ENCODE results near the gene USP6NL. TPM values are rescaled to one million over a fixed set of nuclear protein-coding genes. Genes with fewer than 3 reads are reported as not detected.

USP6NL gene
- total and polyA plus RNA-seq, 2 donors, result 8.1 to 12.3 TPM

DNA sequence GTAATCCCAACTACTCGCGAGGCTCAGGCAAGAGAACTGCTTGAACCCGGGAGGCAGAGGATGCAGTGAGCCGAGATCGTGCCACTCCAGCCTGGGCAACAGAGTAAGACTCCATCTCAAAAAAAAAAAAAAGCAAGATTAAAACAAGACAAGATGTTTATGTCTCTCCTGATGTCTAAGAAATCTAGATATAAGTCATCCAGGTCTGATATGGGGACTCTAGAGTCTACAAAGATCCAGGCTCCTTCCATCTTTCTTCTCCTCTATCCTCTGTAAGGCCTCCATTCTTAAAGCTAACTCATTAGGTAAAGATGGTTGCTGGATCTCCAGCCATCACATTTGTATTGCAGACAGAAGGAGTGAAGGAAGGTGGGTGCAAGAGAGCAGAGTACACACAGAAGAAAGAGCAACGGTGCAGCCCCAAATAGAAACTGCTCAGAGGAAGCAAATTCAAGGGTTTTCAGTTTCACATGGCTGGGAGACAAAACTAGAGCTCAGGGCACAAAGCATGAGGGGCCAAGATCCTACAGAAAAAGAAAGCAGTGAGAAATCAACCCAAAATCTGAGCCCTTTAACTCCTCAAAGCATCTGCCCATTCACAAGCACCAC is 57.6 kb downstream of the USP6NL start:
- H3K4me3 ChIP-seq (ENCODE audit: low read length in 2 of 2), result no peak overlapping the region
- peak in 1 of 9 donors; percentile 35 for DNase-seq (ENCODE audit: low read depth in 6 of 9, low spot score in 9 of 9)
- H3K27ac ChIP-seq (ENCODE audit: low read depth in 1 of 2, low read length in 1 of 2), result no peak overlapping the region

DNA sequence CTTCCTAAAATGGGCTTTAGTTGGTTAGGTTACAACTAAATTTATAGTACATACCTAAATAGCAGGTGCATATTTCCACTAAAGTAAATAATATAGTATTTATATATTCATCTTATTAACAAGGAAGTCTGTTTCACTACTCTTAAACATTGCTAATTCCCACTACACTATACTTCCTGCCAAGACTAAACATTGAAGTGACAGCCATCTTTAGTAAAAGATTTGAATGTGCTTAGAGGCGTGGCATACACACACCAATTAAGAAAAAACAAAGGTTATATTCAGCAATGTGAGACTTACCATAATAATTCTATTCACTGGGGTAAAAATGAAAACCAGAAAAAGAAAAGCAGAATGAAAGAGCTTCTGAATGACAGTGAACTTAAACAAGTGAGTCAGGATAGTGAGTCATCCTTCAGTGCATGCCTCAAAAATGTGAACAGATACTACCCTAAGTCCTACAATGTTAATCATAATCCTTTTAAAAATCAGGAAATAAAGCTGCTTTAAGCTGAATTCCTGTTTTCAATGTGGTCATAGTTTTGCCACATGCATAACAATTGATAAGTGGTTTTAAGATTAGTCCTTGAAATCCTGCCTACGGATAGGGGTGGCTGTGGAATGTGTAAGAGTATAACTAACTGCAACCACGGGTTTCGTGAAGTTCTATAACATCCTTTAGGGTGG is 59.4 kb downstream of the USP6NL start:
- no peak overlapping the region for H3K4me3 ChIP-seq (ENCODE audit: low read length in 2 of 2)
- no peaks in the 10 kb centered on the region for H3K27me3 ChIP-seq (ENCODE audit: control insufficient read depth in 2 of 2, insufficient read depth in 1 of 2, low read length in 1 of 2)
- WGBS, result 91% methylated on average over 4 of the region's 4 CpGs
- H3K4me1 ChIP-seq (ENCODE audit: control insufficient read depth in 2 of 2, insufficient read depth in 2 of 2, low read length in 2 of 2), result no peaks in the 10 kb centered on the region
- DNase-seq (ENCODE audit: low read depth in 6 of 9, low spot score in 9 of 9), result no peak
- H3K27ac ChIP-seq (ENCODE audit: low read depth in 1 of 2, low read length in 1 of 2), result peak overlapping the region in 1 of 2 donors; percentile 7
- H3K9me3 ChIP-seq (ENCODE audit: control insufficient read depth in 2 of 2, insufficient read depth in 1 of 2, low read length in 1 of 2), result no peaks in the 10 kb centered on the region
- H3K36me3 ChIP-seq (ENCODE audit: control insufficient read depth in 2 of 2, insufficient read depth in 2 of 2, low read length in 1 of 2), result no peaks in the 10 kb centered on the region

More for the DNA sequence above, 57.6 kb downstream of the USP6NL start:
- no peaks in the 10 kb centered on the region for H3K36me3 ChIP-seq (ENCODE audit: control insufficient read depth in 2 of 2, insufficient read depth in 2 of 2, low read length in 1 of 2)
- no peaks in the 10 kb centered on the region for H3K9me3 ChIP-seq (ENCODE audit: control insufficient read depth in 2 of 2, insufficient read depth in 1 of 2, low read length in 1 of 2)
- WGBS, result 85% methylated on average over 6 of the region's 6 CpGs
- H3K27me3 ChIP-seq (ENCODE audit: control insufficient read depth in 2 of 2, insufficient read depth in 1 of 2, low read length in 1 of 2), result no peaks in the 10 kb centered on the region
- no peaks in the 10 kb centered on the region for H3K4me1 ChIP-seq (ENCODE audit: control insufficient read depth in 2 of 2, insufficient read depth in 2 of 2, low read length in 2 of 2)

GRCh38 chr10:11551104-11551503 is 60.3 kb downstream of the USP6NL start:
- Histone ChIP-seq H3K36me3 (ENCODE audit: control insufficient read depth in 2 of 2, insufficient read depth in 2 of 2, low read length in 1 of 2) (no peaks in the 10 kb centered on the region), H3K4me1 (ENCODE audit: control insufficient read depth in 2 of 2, insufficient read depth in 2 of 2, low read length in 2 of 2) (no peaks in the 10 kb centered on the region), H3K4me3 (ENCODE audit: low read length in 2 of 2) (no peak overlapping the region), H3K27me3 (ENCODE audit: control insufficient read depth in 2 of 2, insufficient read depth in 1 of 2, low read length in 1 of 2) (no peaks in the 10 kb centered on the region), H3K9me3 (ENCODE audit: control insufficient read depth in 2 of 2, insufficient read depth in 1 of 2, low read length in 1 of 2) (no peaks in the 10 kb centered on the region), H3K27ac (ENCODE audit: low read depth in 1 of 2, low read length in 1 of 2) (no peak overlapping the region)
- DNase-seq (ENCODE audit: low read depth in 6 of 9, low spot score in 9 of 9), result no peak
- WGBS, result 98% methylated on average over 4 of the region's 4 CpGs

- Histone ChIP-seq H3K9me3 (ENCODE audit: control insufficient read depth in 2 of 2, insufficient read depth in 1 of 2, low read length in 1 of 2) (no peaks in the 10 kb centered on the region), H3K27ac (ENCODE audit: low read depth in 1 of 2, low read length in 1 of 2) (no peak overlapping the region), H3K4me1 (ENCODE audit: control insufficient read depth in 2 of 2, insufficient read depth in 2 of 2, low read length in 2 of 2) (no peaks in the 10 kb centered on the region), H3K27me3 (ENCODE audit: control insufficient read depth in 2 of 2, insufficient read depth in 1 of 2, low read length in 1 of 2) (no peaks in the 10 kb centered on the region), H3K36me3 (ENCODE audit: control insufficient read depth in 2 of 2, insufficient read depth in 2 of 2, low read length in 1 of 2) (no peaks in the 10 kb centered on the region), H3K4me3 (ENCODE audit: low read length in 2 of 2) (no peak overlapping the region)
- WGBS, result 60% methylated on average over 2 of the region's 2 CpGs
- DNase-seq (ENCODE audit: low read depth in 6 of 9, low spot score in 9 of 9), result no peak
Observed at GRCh38 chr10:11548768-11549099, 62.7 kb downstream of the USP6NL start.

- H3K36me3 ChIP-seq (ENCODE audit: control insufficient read depth in 2 of 2, insufficient read depth in 2 of 2, low read length in 1 of 2), result no peaks in the 10 kb centered on the region
- DNase-seq (ENCODE audit: low read depth in 6 of 9, low spot score in 9 of 9), result no peak
- H3K4me1 ChIP-seq (ENCODE audit: control insufficient read depth in 2 of 2, insufficient read depth in 2 of 2, low read length in 2 of 2), result no peaks in the 10 kb centered on the region
- H3K4me3 ChIP-seq (ENCODE audit: low read length in 2 of 2), result no peak overlapping the region
- no peak overlapping the region for H3K27ac ChIP-seq (ENCODE audit: low read depth in 1 of 2, low read length in 1 of 2)
- no peaks in the 10 kb centered on the region for H3K9me3 ChIP-seq (ENCODE audit: control insufficient read depth in 2 of 2, insufficient read depth in 1 of 2, low read length in 1 of 2)
- no peaks in the 10 kb centered on the region for H3K27me3 ChIP-seq (ENCODE audit: control insufficient read depth in 2 of 2, insufficient read depth in 1 of 2, low read length in 1 of 2)
- WGBS, result 97% methylated on average over 1 of the region's 1 CpG
Observed at GRCh38 chr10:11548065-11548767, 63.2 kb downstream of the USP6NL start.

DNA sequence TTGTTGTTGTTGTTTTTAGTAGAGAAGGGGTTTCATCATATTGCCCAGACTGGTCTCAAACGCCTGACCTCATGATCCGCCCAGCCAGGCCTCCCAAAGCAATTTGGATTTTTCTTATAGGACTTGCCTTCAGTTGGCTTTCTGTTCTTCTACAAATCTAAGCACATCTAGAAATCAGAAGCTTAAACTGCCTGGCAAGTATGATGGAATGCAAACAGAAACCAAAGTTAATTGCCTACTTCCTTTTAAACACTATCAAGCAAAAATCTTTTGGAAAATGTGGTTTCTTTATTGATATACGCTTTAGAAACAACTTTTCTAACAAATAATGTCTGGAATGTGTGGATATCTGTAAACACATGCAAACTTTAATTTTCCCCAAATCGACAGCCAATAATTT is 64.9 kb downstream of the USP6NL start:
- 89% methylated on average over 4 of the region's 4 CpGs for WGBS
- H3K9me3 ChIP-seq (ENCODE audit: control insufficient read depth in 2 of 2, insufficient read depth in 1 of 2, low read length in 1 of 2), result no peaks in the 10 kb centered on the region
- no peaks in the 10 kb centered on the region for H3K4me1 ChIP-seq (ENCODE audit: control insufficient read depth in 2 of 2, insufficient read depth in 2 of 2, low read length in 2 of 2)
- DNase-seq (ENCODE audit: low read depth in 6 of 9, low spot score in 9 of 9), result no peak
- no peak overlapping the region for H3K4me3 ChIP-seq (ENCODE audit: low read length in 2 of 2)
- no peak overlapping the region for H3K27ac ChIP-seq (ENCODE audit: low read depth in 1 of 2, low read length in 1 of 2)
- H3K27me3 ChIP-seq (ENCODE audit: control insufficient read depth in 2 of 2, insufficient read depth in 1 of 2, low read length in 1 of 2), result no peaks in the 10 kb centered on the region
- H3K36me3 ChIP-seq (ENCODE audit: control insufficient read depth in 2 of 2, insufficient read depth in 2 of 2, low read length in 1 of 2), result no peaks in the 10 kb centered on the region

- Histone ChIP-seq H3K27me3 (ENCODE audit: control insufficient read depth in 2 of 2, insufficient read depth in 1 of 2, low read length in 1 of 2) (no peaks in the 10 kb centered on the region), H3K9me3 (ENCODE audit: control insufficient read depth in 2 of 2, insufficient read depth in 1 of 2, low read length in 1 of 2) (no peaks in the 10 kb centered on the region), H3K4me1 (ENCODE audit: control insufficient read depth in 2 of 2, insufficient read depth in 2 of 2, low read length in 2 of 2) (no peaks in the 10 kb centered on the region), H3K27ac (ENCODE audit: low read depth in 1 of 2, low read length in 1 of 2) (no peak overlapping the region), H3K4me3 (ENCODE audit: low read length in 2 of 2) (no peak overlapping the region), H3K36me3 (ENCODE audit: control insufficient read depth in 2 of 2, insufficient read depth in 2 of 2, low read length in 1 of 2) (no peaks in the 10 kb centered on the region)
- 100% methylated on average over 3 of the region's 3 CpGs for WGBS
- DNase-seq (ENCODE audit: low read depth in 6 of 9, low spot score in 9 of 9), result no peak
Observed at GRCh38 chr10:11541296-11541695, 70.2 kb downstream of the USP6NL start.

DNA sequence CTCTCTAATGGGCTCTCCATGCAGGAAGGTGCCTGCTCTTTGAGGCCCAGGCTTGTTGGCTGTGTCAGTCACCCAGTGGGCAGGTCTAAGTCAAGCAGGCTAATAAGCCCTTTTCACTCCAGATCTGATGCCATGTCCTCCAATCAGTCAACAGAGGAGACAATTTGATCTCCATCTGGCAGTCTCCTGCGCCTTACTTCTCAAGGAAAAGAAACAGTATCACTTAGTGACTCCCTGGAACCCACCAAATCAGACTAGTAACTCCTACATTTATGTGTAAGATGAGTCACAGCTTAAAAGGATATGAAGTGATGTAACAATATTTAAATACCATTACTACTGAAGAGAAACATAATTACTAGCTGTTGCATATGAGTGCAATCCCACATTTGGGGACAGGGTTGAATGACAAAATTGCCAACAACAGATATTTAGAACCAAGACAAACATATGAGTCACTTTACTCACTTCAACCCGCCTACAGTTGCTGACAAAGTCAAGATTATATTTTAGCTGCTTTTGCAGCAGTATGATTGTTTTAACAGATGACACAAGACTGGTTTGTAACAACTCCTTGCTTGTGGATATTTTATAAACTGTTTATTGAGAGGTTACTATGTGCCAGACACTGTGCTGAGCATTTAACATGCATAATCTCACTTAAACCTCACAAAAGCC is 72.1 kb downstream of the USP6NL start:
- no peak overlapping the region for H3K27ac ChIP-seq (ENCODE audit: low read depth in 1 of 2, low read length in 1 of 2)
- DNase-seq (ENCODE audit: low read depth in 6 of 9, low spot score in 9 of 9), result no peak
- WGBS, result 95% methylated on average over 2 of the region's 2 CpGs

DNA sequence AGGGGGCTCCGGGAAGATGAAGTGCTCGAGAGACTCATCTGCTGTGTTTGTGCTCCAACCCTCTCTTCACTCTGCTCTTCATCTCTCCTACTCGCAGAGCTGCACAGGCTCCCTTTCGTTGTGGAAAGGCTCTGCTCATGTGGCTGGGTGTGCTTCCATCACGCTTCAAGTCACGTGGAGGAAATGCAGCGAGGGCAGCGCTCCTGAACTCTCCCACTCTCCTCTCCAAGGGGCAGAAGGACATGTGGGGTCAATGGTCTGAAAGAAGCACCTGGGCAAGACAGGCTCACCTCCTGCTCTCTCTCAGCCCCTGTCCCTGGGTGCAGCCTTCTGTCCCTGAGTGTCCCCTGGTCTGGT is 72.6 kb downstream of the USP6NL start:
- H3K36me3 ChIP-seq (ENCODE audit: control insufficient read depth in 2 of 2, insufficient read depth in 2 of 2, low read length in 1 of 2), result no peaks in the 10 kb centered on the region
- no peaks in the 10 kb centered on the region for H3K27me3 ChIP-seq (ENCODE audit: control insufficient read depth in 2 of 2, insufficient read depth in 1 of 2, low read length in 1 of 2)
- WGBS, result 97% methylated on average over 8 of the region's 8 CpGs
- H3K4me1 ChIP-seq (ENCODE audit: control insufficient read depth in 2 of 2, insufficient read depth in 2 of 2, low read length in 2 of 2), result peaks cover 3 to 8% of the 10 kb centered on the region in 2 donors
- DNase-seq (ENCODE audit: low read depth in 6 of 9, low spot score in 9 of 9), result no peak
- no peak overlapping the region for H3K27ac ChIP-seq (ENCODE audit: low read depth in 1 of 2, low read length in 1 of 2)
- no peaks in the 10 kb centered on the region for H3K9me3 ChIP-seq (ENCODE audit: control insufficient read depth in 2 of 2, insufficient read depth in 1 of 2, low read length in 1 of 2)
- H3K4me3 ChIP-seq (ENCODE audit: low read length in 2 of 2), result no peak overlapping the region

More for the DNA sequence above, 72.1 kb downstream of the USP6NL start:
- H3K36me3 ChIP-seq (ENCODE audit: control insufficient read depth in 2 of 2, insufficient read depth in 2 of 2, low read length in 1 of 2), result no peaks in the 10 kb centered on the region
- H3K27me3 ChIP-seq (ENCODE audit: control insufficient read depth in 2 of 2, insufficient read depth in 1 of 2, low read length in 1 of 2), result no peaks in the 10 kb centered on the region
- no peak overlapping the region for H3K4me3 ChIP-seq (ENCODE audit: low read length in 2 of 2)
- no peaks in the 10 kb centered on the region for H3K9me3 ChIP-seq (ENCODE audit: control insufficient read depth in 2 of 2, insufficient read depth in 1 of 2, low read length in 1 of 2)
- peaks cover 2 to 3% of the 10 kb centered on the region in 2 donors for H3K4me1 ChIP-seq (ENCODE audit: control insufficient read depth in 2 of 2, insufficient read depth in 2 of 2, low read length in 2 of 2)

All from thymus (tissue), 11 donors.